ENCODE measurements around the gene PEX16.

Gene PEX16

DNA sequence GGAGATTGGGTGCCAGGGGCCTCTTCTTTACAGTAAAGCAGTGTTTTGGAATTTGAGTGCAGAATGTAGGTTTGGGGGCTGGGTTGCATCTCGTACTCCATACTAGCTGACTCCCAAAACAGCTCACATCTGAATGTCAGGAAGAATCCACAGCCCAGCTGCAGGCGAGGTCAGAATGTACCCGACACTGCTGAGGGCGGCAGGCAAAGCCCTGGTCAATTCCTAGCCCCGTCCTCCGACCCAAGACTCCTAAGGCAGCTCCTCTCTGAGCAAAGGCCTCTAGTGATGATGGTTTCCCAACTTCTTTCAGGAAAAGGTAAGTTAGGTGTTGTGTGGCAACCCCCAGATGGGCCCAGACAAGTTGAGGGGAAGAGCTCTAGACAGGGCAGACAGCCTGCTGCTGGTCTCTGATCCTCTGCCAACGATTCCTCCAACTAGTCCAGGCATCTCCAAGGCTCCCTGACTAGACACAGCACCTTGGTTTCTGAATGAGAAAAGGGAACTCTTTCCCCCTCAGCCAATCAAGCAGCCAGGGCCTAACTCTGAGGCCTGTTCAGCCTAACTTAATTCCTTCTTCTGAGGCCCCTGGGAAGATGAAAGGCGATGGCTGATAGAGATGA lies 13.4 kb upstream of the PEX16 start:
- no peak for DNase-seq

DNA sequence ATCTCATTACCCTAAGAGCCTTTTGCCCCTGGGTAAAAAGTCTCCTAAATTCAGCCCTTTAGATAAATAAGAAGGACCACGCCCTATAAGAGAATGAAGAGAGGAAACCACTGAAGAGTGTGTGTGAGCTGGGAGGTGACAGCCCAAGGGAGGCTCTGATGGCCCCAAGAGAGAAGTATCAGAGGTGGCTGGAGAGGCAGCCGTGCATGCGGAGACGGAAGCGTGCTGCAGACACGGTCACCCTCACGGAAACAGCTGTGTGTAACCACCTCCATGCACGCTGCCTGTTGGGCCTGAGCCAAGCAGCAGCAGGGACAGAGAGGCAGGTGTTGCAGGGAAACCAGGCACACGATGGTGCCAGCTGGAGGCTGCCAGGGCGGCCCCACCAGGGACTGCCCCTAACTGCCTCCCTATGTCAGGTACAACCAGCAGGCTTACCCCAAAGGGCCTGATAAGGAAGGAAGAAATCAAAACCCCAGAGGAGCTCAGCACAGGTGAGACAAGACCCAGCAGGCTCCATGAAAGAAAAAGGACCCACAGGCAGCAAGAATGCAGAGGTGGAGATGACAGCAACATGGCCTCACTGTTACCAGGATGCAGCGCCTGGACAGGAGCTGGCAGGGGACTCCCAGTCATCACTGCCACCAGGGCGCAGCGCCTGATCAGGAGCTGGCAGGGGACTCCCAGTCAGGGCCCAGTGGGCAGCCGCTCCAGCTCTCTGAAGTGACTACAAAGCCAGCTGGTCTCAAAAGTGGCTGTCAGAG lies 12.5 kb upstream of the PEX16 start:
- peak; percentile 49 to 67 for DNase-seq

DNA sequence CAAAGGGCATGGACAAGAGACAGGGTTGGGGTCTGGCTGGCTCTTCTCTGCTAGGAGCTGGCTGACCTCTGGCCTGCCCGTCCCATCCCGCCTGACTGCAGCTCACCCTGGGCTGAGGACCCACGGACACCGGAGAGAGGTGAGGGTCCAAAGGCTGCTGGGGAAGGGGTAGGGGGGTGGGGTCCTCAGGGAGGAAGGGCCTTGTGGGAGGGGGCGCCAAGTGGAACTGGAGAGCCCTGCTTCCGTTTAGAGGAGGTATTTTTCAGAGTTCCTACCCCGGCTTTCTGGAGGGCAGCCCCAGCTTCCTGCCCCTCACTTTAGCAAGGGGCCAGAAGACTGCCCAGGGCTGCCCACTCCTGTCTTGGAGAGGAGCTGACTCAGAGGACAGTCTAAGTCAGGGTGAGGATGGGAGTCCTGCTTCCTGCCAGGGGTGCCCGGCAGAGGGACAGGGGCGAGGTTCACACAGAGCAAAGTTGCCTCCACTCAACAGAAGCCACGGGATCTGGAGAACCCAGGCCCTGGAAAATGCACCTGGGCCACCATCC lies 11.9 kb upstream of the PEX16 start:
- no peak for DNase-seq

DNA sequence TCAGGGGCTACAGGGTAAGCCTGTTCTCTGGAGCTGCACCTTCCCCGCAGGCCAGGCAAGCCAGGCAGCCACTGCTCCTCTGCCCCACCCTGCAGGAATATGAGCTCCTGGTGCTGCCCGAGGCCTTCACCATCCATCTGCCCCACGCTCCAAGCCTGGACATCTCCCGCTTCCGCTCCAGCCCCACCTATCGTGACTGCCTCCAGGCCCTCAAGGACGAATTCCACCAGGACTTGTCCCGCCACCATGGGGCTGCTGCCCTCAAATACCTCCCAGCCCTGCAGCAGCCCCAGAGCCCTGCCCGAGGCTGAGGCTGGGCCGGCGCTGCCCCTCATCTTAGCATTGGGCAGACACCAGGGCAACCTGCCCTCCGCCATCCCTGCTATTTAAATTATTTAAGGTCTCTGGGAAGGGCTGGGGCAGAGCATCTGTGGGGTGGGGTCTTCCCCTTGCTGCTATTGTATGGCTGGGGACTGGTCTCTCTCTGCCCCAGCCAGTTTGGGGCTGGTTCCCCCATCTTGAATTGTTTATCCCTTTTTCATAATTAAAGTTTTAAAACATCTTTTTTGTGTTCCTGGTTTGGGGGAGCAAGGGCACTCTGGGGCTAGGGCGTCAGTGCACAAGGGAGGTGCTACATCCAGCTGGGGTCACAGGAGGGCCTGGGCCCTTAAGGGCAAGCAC lies 11.0 kb upstream of the PEX16 start:
- no peak for DNase-seq

DNA sequence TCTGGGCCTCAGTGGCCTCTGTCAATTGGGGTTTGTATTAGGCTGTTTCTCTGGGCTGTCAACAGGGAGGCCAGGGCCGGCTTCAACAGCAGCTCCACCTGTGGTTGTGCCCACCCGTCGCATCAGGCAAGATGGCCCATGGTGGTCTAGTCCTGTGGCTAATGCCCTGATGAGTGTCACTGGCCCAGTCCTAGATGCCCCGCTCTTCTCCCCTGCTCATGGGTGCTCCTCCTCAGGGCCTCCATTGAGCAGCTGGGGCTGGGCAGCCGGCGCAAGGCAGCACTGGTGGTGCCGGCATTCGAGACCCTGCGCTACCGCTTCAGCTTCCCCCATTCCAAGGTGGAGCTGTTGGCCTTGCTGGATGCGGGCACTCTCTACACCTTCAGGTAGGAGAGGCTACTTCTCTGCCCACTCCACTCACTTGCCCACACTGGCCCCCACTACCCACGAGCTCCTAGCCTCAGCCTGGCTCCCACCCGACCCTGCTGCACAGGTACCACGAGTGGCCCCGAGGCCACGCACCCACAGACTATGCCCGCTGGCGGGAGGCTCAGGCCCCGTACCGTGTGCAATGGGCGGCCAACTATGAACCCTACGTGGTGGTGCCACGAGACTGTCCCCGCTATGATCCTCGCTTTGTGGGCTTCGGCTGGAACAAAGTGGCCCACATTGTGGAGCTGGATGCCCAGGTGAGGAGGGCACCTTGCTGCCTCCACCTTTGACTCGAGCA lies 10.2 kb upstream of the PEX16 start:
- no peak for DNase-seq

DNA sequence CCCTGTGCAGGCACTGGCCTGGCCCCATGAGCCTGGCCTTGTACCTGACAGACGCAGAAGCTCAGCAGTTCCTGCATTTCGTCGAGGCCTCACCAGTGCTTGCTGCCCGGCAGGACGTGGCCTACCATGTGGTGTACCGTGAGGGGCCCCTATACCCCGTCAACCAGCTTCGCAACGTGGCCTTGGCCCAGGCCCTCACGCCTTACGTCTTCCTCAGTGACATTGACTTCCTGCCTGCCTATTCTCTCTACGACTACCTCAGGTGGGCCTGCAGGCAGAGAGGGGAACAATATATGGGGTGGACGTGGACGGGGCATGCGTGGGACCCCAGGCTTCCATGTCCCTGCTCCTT lies 9.6 kb upstream of the PEX16 start:
- DNase-seq: no peak

DNA sequence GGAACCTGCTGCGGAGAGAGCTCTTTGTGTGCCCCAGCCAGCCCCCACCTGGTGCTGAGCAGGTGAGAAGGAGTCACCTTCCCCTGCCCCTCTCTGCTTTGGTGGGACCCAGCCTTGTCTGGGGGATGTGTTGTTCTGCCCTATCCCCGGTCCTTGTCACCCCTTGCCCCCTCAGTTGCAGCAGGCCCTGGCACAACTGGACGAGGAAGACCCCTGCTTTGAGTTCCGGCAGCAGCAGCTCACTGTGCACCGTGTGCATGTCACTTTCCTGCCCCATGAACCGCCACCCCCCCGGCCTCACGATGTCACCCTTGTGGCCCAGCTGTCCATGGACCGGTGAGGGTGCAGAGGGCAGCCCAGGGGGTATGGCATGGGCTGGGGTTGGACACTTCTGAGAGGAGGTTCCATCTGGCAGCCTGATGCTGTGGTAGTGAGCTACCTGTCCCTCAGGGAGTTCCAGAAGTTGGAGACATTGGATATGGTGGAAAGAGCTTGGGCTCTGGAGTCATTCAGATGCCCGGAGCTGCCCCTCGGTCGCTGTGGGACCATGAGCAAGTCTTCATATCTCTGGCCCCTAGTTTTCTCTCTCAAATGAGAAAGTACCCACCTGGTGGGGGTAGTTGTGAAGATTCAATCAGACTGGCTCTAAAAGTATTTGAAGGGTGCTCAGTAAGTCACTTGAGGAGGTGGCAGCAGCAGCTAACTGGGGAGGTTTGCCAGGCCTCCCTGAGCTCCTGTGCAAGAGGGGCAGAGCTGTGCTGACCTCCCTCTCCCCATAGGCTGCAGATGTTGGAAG lies 9.1 kb upstream of the PEX16 start:
- no peak for DNase-seq

DNA sequence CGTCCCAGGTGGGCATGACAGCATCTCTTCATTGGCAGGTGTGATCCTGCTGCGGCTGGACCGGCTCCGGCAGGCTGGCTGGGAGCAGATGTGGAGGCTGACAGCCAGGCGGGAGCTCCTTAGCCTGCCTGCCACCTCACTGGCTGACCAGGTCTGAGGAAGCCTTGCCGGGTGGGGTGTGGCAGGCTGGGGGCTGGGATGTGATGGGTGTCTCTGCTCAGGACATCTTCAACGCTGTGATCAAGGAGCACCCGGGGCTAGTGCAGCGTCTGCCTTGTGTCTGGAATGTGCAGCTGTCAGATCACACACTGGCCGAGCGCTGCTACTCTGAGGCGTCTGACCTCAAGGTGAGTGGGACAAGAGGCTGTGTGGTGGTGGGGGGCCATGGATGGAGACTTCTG lies 8.3 kb upstream of the PEX16 start:
- DNase-seq: no peak

DNA sequence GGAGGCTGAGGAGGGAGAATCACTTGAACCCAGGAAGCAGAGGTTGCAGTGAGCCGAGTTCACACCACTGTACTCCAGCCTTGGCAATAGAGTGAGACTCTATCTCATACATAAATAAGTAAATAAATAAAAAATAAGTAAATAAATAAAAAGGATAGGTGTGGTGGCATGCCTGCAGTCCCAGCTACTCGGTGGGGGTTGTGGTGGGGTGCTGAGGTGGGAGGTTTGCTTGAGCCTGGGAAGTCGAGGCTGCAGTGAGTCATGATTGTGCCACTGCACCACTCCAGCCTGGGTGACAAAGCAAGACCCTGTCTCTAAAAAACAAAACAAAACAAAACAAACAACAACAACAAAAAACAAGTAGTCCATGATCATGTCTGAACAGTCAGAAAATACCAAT lies 7.9 kb upstream of the PEX16 start:
- DNase-seq: no peak

DNA sequence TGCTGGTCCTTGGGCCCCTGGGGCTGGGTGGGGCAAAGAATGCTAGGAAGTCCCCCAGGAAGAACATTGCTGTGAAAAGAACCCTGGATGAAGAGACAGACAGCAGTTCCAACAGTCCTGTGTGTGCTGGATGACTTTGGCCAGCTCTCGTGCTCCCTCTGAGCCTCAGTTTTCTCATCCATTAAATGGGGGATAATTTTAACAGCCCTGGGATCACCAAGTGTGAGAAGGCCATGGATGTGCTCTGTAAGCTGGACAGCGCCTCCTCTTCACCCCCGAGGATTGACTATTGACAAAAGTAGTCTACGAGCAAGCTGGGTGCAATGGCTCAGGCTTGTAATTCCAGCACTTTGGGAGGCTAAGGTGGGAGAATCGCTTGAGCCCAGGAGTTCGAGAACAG lies 7.2 kb upstream of the PEX16 start:
- no peak for DNase-seq

DNA sequence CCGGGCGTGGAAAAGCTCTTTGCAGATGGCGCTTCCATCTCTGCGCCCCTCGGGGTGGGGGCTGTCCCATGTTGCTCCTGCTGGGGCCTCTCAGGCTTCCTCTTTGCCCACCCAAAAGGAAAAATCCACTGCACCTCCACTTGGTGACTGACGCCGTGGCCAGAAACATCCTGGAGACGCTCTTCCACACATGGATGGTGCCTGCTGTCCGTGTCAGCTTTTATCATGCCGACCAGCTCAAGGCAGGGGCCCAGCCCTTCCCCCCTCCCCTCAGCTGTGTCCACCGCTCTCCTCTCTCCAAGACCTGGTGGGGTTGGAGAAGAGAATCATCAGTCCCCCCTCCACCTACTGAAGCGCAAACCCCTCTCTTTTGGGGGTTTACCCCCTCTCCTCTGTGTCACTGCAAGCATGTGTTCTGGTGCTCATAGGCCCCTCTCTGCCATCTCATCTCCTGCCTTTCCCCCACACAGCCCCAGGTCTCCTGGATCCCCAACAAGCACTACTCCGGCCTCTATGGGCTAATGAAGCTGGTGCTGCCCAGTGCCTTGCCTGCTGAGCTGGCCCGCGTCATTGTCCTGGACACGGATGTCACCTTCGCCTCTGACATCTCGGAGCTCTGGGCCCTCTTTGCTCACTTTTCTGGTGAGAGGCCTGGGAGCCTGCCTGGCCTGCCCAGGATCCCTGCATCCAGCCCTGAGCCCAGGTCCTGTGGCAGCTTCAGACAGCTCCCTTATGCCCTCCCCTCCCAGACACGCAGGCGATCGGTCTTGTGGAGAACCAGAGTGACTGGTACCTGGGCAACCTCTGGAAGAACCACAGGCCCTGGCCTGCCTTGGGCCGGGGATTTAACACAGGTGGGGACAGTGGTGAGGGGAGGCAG lies 6.6 kb upstream of the PEX16 start:
- no peak for DNase-seq

DNA sequence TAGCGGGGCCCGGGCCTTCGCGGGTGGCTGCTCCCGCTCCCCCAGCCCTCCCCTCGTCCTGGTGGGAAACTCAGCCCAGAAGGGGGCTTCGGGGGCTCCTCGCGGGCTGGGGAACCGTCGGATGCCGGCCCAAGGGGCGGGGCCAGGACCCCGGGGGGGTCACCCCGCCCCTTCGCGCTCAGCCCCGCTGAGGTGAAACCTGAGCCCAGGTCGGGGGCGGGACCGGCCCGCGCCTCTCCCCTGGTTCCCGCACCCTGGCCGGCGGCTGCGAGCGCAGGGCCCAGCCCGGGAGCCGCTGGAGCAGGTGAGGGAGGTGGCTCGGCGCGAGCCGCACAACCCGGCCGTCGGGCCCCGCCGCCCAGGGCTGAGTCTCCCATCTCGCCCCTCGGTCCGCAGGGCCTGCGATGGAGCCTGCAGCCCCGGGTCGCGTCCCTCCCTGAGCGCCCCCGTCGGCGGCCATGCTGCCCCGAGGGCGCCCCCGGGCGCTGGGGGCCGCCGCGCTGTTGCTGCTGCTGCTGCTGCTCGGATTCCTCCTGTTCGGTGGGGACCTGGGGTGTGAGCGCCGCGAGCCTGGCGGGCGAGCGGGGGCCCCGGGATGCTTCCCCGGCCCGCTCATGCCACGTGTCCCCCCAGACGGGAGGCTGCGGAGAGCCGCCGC lies 4.9 kb upstream of the PEX16 start, which contains the start of gene LARGE2:
TSS of gene LARGE2 (plus strand) at position 232 of the 658 bp plus-strand sequence. CDS start at position 459, 227 bp downstream.
- peak; percentile 76 to 92 for DNase-seq

DNA sequence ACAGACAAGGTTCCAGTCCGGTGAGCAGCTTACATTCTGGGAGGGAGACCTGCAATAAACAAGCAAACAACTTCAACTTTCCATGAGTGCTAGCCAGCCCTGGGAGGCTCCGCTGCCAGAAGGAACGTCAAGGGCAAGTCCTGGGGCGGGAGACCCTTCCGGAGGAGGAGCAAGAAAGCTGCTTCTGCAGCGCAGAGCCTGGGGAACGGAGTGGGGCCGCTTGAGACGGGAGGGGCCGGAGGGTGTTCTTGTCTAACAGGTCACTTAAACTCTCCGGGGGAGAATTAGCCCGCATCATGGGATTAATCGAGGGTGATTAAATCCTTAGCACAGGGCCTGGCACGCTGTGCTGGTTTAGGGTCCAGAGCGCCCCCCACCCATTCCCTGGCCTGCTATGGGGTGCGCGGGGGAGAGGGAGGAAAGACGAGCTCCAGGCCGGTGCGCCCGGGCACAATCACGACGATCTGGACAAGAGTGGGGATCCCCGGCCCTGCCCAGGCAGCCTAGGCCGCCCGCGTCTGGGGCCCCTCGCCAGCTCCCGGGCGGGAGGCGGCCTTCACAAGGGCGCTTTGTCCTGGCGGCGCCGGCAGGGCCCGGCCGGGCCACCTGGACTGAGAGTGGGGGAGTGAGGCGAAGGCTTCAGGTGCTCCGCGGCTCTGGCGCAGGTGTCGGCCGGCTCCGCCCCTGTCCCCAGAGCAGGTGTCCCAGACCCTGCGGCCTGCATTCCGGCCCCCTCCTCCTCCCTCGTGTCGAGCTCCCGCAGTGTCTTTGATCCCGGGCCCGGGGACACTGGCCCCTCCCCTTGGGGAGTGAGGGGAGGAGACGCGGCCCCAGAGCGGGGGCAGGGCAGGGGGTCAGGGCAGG lies 4.1 kb upstream of the PEX16 start:
- DNase-seq: peak; percentile 91 to 92

DNA sequence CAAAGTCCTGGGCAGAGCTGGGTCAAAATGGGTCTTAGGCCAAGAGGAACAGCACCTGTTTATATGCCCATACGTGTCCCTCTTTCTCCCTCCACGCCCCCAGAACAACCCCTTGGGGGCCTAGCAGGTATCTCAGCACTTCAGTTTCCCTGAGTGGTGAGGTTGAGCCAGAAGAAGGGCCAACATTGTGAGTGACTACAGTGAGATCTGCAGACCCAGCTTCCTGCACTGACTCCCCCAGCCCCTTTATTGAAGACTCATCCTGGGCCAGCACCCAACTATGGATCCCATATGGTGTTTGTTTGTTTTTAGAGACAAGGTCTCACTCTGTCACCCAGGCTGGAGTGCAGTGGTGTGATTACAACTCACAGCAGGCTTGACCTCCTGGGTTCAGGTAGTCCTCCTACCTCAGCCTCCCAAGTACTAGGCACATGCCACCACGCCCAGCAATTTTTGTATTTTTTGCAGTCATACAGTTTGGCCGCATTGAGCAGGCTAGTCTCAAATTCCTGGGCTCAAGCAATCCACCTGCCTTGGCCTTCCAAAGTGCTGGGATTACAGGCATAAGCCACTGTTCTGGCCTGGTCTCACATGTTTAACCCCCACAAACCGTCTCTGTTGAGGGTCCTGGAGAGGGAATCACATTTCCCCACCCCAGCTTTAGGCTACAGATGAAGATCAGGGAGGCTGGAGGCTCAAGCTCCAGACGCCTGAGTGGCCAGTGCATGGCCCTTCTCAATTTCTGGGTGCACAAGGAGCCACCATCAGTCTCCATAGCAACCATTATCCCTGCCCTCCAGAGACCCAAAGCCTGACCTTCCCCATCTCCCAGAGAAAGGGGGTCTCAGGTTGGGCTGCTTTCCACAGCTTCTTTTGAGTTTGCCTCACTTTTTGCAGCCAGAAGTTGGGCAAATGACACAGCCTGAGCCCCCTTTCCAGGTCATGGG lies 3.1 kb upstream of the PEX16 start:
- no peak for DNase-seq

DNA sequence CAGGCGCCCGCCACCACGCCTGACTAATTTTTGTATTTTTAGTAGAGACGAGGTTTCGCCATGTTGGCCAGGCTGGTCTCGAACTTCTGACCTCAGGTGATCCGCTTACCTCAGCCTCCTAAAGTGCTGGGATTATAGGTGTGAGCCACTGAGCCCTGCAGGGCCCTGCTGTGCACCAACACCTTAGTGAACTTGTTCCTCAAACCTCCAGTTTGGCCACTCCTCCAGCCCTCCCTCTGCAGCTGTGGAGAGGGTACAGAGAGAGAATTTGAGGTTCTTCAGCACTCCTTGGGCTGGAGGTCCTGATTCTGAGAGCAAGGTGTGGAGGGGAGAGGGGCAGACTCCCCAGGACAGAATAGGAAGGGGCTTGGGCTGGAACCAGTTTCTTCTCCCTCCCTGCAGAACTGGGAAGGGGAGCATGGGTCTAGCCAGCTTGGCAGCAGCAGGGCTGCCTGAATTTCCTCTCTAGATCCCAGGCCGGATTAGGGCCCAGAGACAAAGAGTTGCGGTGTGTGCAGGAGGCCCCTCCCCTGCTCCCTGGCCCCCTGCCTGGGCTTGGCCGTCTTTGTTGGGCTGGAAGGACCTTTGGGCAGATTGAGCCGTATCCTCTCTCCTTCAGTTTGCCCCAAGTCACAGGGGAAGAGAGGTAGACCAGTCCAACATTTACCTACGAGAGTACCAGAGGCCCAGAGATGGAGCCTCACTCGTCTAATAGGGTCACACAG lies 2.3 kb upstream of the PEX16 start:
- DNase-seq: no peak

DNA sequence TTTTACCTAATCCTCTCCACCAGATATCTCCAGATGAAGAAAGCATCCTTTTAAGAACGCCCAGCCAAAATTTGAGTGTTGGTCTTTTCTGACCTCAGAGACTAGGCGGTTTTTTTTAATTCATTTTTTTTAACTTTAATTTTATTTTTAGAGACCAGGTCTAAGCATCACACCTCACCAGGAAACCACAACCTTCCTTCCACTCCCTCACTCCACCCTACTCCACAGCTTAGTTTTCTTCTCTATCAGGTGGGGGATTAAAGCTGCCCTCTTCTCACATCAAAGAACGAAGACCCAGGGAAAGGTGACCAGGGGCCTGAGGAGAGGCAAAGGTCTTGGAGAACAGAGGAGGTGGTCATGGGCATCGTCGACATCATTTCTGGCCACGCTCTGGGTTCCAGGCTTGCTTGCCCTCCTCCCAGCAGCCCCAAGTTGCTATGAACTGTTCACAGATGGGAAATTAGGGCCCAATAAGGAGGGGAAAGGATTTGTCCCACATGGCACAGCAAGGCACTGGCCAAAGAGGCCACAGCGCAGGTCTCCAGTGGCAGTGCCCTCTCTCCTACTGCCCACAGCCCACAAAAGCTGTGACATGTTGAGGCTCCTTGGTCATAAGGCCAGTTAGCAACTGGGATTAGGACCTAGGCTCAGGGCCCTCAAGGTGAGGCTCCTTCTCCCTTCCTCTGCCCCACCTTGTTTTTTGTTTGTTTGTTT lies 1.4 kb upstream of the PEX16 start:
- DNase-seq: no peak

DNA sequence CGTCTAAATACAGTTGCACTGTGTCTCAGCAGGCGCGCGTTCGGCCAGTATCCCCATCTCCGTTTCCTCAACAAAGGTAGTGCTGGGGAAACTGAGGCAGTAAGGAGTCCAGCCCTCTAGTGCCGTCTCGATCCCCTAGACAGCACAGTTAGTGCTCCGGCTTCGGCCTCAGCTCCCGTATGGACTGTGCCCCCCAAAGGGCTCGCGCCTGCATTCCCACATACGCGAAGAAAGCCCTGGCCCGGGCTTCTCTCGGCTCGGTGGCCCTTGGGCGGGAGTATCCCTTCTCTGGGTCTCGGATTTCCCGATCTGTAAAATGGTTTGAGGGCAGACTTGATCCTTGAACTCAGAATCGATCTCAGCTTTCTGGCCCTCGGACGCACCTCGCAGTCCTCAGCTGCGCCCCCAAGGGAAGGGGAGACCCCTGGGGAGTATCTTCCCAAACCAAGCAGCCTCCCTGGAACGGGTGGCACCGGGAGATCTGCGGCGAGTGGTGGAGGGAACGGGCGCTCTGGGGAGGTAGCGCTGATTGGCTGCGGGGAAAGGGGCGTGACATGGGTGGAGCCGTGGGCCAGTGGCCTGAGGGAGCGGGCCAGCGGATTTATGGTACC lies 759 bp upstream of the PEX16 start:
- DNase-seq: peak; percentile 27 to 74

Measured in NCI-H187 (cell line).